ENCODE results near the gene ZNF621. TPM values are rescaled to one million over a fixed set of nuclear protein-coding genes. Genes with fewer than 3 reads are reported as not detected.

The ZNF621 gene
- 13.6 and 13.9 TPM in 2 replicates for total RNA-seq

GRCh38 chr3:40524568-40525285 is at the start of gene ZNF621:
Gene ZNF621, plus strand, starts transcription at chr3:40524960. Its CDS starts 881 bp downstream, at chr3:40525841.

GRCh38 chr3:40476478-40477470 is 48.0 kb upstream of the ZNF621 start, which contains the start of gene ZNF619:
Gene ZNF619, plus strand, starts transcription at chr3:40477122. Its CDS starts 858 bp downstream, at chr3:40477980.

DNA sequence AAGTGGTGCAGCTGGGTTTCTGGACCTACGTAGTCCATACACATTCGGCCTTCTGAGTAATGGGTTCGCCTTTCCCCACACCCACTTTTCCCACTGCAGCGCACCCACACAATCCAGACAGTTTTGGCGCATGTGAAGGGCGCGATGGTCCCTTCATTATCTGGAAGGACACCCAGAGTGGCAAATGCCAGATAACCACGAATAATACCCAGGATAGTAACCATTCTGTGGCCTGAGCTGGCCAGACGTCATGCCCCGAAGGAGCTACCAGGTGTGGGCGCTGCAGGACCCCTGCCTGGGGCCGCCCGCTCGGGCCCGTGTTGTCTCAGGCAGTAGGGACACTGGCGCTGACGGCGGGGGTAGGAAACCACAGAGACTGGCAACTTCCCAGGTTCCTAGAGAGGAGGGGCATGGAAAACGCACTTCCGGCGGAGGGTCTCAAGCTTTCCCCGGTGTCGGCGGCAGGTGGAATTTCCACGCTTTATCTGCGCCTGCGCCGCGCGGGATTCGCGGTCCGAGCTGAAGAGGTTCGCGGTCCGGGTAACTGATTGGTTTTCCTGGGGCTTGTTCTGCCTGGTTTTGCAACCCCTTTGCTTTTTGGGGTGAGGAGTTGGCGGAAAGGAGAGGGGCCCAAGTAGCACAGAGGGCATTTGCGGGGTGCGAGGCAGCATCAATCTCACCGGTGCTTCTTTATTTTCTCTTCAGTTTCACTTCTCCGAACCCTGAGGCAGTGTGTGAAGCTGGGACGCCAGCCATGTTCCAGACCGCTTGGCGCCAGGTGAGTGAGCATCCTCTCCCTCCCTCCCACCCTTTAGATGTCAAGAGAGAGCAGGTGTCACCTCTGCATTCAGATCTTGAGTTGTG is 18.9 kb upstream of the ZNF621 start, which contains the start of gene ZNF620:
Gene ZNF620, plus strand, starts transcription at position 441 of the 864 bp plus-strand sequence. Its CDS starts 314 bp downstream, at position 755.

Small RNA genes lying within 50 kb of the gene (small RNA-seq; reads per million reads assigned to genes)
- not detected for gene RNU5B-2P

Other genes starting within 250 kb of the ZNF621 start
- 15.2 and 22.8 TPM in 2 replicates for gene EIF1B, start 215.3 kb upstream of the ZNF621 start, total RNA-seq
- not detected in 2 replicates for gene ENTPD3, start 137.8 kb upstream of the ZNF621 start, total RNA-seq
- gene RPL14, start 67.6 kb upstream of the ZNF621 start, total RNA-seq, result 216 and 362 TPM in 2 replicates
- 6.2 and 6.8 TPM in 2 replicates for gene ZNF619, start 47.8 kb upstream of the ZNF621 start, total RNA-seq
- 0.59 and 0.73 TPM in 2 replicates for gene ZNF620, start 18.9 kb upstream of the ZNF621 start, total RNA-seq

All from subcutaneous preadipocyte (primary cell).